Measurements from ENCODE around the gene MTHFSD.

The MTHFSD gene

GRCh38 chr16:86540894-86541293 is 14.1 kb downstream of the MTHFSD start:
- no peak overlapping the region for H3K4me3 ChIP-seq (ENCODE audit: low read depth, low read length)
- H3K27me3 ChIP-seq (replicated peaks): no peaks in the 10 kb centered on the region
- no peak for DNase-seq
- TF ChIP-seq, protein P1, sequence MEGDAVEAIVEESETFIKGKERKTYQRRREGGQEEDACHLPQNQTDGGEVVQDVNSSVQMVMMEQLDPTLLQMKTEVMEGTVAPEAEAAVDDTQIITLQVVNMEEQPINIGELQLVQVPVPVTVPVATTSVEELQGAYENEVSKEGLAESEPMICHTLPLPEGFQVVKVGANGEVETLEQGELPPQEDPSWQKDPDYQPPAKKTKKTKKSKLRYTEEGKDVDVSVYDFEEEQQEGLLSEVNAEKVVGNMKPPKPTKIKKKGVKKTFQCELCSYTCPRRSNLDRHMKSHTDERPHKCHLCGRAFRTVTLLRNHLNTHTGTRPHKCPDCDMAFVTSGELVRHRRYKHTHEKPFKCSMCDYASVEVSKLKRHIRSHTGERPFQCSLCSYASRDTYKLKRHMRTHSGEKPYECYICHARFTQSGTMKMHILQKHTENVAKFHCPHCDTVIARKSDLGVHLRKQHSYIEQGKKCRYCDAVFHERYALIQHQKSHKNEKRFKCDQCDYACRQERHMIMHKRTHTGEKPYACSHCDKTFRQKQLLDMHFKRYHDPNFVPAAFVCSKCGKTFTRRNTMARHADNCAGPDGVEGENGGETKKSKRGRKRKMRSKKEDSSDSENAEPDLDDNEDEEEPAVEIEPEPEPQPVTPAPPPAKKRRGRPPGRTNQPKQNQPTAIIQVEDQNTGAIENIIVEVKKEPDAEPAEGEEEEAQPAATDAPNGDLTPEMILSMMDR (IDR thresholded peaks at IDR 0.05; ENCODE audit: low read depth, low read length, missing control alignments): no peak
- H3K36me3 ChIP-seq (replicated peaks): peaks cover 43% of the 10 kb centered on the region
- in situ Hi-C loops (cut with HindIII; ENCODE audit: low pct_ligation_motif_present, low sequenced_read_pairs): no loop called here
- no peak overlapping the region for H3K27ac ChIP-seq

GRCh38 chr16:86538196-86538780 is 16.7 kb downstream of the MTHFSD start:
- Histone ChIP-seq H3K4me3 (ENCODE audit: low read depth, low read length) (no peak overlapping the region), H3K27me3 (replicated peaks) (no peaks in the 10 kb centered on the region), H3K27ac (no peak overlapping the region), H3K36me3 (replicated peaks) (peaks cover 40% of the 10 kb centered on the region)
- DNase-seq: no peak
- TF ChIP-seq, protein P1 (IDR thresholded peaks at IDR 0.05; ENCODE audit: low read depth, low read length, missing control alignments): no peak
- in situ Hi-C loops (cut with HindIII; ENCODE audit: low pct_ligation_motif_present, low sequenced_read_pairs): no loop called here

DNA sequence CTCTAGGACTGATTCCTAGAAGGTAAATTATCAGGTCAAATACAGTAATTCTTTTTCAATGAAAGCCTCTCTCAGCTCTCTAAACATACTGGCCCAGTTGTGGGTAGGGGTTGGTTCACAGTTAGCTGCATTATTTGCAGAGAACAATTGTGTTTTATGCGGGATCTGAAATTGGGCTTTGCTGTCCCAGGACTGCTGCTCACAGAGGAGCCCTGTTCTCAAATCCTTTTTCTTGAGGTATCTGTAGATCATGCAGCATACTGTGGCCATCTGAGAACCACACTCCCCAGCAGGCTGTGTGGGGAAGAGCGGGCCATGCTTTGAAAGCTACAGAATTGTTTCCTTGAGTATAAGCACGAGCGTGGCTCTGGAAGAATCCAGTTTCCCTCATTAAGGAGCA is 17.5 kb downstream of the MTHFSD start:
- H3K27me3 ChIP-seq (replicated peaks): no peaks in the 10 kb centered on the region
- TF ChIP-seq, protein P1 (IDR thresholded peaks at IDR 0.05; ENCODE audit: low read depth, low read length, missing control alignments): no peak
- H3K4me3 ChIP-seq (ENCODE audit: low read depth, low read length): no peak overlapping the region
- in situ Hi-C loops (cut with HindIII; ENCODE audit: low pct_ligation_motif_present, low sequenced_read_pairs): no loop called here
- no peak for DNase-seq
- no peak overlapping the region for H3K27ac ChIP-seq
- H3K36me3 ChIP-seq (replicated peaks): peaks cover 40% of the 10 kb centered on the region

GRCh38 chr16:86536621-86537020 is 18.4 kb downstream of the MTHFSD start:
- in situ Hi-C loops (cut with HindIII; ENCODE audit: low pct_ligation_motif_present, low sequenced_read_pairs): no loop called here
- no peaks in the 10 kb centered on the region for H3K27me3 ChIP-seq (replicated peaks)
- no peak overlapping the region for H3K27ac ChIP-seq
- no peak for DNase-seq
- H3K36me3 ChIP-seq (replicated peaks): peaks cover 35% of the 10 kb centered on the region
- TF ChIP-seq, protein P1 (IDR thresholded peaks at IDR 0.05; ENCODE audit: low read depth, low read length, missing control alignments): no peak
- no peak overlapping the region for H3K4me3 ChIP-seq (ENCODE audit: low read depth, low read length)

- no peak overlapping the region for H3K27ac ChIP-seq
- in situ Hi-C loops (cut with HindIII; ENCODE audit: low pct_ligation_motif_present, low sequenced_read_pairs): no loop called here
- no peak for DNase-seq
- peaks cover 23% of the 10 kb centered on the region for H3K36me3 ChIP-seq (replicated peaks)
- TF ChIP-seq, protein P1 (IDR thresholded peaks at IDR 0.05; ENCODE audit: low read depth, low read length, missing control alignments): no peak
- H3K27me3 ChIP-seq (replicated peaks): no peaks in the 10 kb centered on the region
- no peak overlapping the region for H3K4me3 ChIP-seq (ENCODE audit: low read depth, low read length)
Observed at GRCh38 chr16:86534779-86535615, 20.0 kb downstream of the MTHFSD start.
